Cardiac muscle cell (in vitro differentiated cells and primary cell): ENCODE measurements around the gene DNASE1L1. TPM values are rescaled to one million over a fixed set of nuclear protein-coding genes. Genes with fewer than 3 reads are reported as not detected.

Experiments
- DNase-seq, 2 donors: peaks; one replicate each; pipeline versions ENCODE4 v3.0.0 to v3.0.0-alpha.2; 2010 to 2017; ENCODE audit warnings: low read depth in 1 of 2, low spot score in 1 of 2
- H3K27ac ChIP-seq: fragments of 200-600 bp; sonication (generic); 2 replicates; pipeline ENCODE4 v1.5.1; 2016
- H3K27me3 ChIP-seq: fragments of 200-600 bp; sonication (generic); 2 replicates; pipeline ENCODE4 v1.6.0; 2016; ENCODE audit warnings: control low read depth
- H3K36me3 ChIP-seq: fragments of 200-600 bp; sonication (generic); 2 replicates; pipeline ENCODE4 v1.5.1; 2016; ENCODE audit warnings: control low read depth
- H3K4me1 ChIP-seq: fragments of 200-600 bp; sonication (generic); 2 replicates; pipeline ENCODE4 v1.8.1; 2017; ENCODE audit warnings: low read depth, mild to moderate bottlenecking, mixed run types
- H3K4me3 ChIP-seq: fragments of 200-600 bp; sonication (generic); 2 replicates; pipeline ENCODE4 v1.5.1; 2016; ENCODE audit warnings: mild to moderate bottlenecking
- H3K9me3 ChIP-seq: fragments of 200-600 bp; sonication (generic); 2 replicates; pipeline ENCODE4 v1.5.1; 2017; ENCODE audit warnings: low read depth, mild to moderate bottlenecking, control low read depth
- polyA plus RNA-seq: library from polyadenylated mRNA; unstranded; fragments of >200 nt; fragmentation: Nextera tagmentation; extraction: Ambion mirVana; gene quantifications from 2 replicates; pipeline ENCODE4 v1.2.1, GENCODE V29; 2016
- total RNA-seq: library from RNA; depleted of rRNA; stranded (reverse); fragments of >200 nt; gene quantifications from 2 replicates; pipeline ENCODE4 v1.2.3, GENCODE V29; 2016
- TF ChIP-seq, protein P1 (sequence below): IDR thresholded peaks from 2 replicates; pipeline ENCODE4 v1.5.1; 2012; ENCODE audit warnings: low read depth, mild to moderate bottlenecking, low read length

DNASE1L1 gene
- total and polyA plus RNA-seq, 2 experiments from 2014 or later, result 24.8 to 34.3 TPM

DNA sequence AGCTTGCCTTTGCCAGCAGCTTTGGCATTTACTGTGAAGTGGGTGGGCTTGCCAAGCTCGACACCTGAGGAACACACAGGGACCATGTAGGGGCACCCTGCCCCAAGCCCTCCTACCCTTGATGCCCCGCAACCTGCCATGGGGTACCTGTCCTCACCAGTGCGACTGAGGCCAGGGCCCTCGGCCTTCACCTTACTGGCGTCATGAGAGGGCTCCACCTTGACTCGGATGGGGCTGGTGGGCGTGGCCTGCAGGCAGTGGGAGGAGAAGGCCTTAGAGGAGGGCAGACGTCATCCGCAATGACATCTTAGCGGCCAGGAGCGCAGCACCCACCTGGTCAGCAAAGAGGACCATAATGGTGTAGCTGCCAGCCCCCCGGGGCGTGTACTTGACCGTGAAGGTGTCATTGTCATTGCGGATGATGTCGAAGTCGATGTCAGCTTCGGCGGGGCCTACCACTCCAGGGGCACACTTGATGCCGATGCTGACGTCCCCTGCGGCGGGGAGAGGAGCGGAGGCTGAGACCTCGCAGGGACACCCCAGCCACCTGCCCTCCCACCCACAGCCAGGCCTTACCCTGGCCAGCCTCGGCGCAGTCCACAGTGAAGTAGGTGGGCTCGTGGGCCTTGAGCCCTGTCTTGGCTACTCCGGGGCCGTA, 46.8 kb downstream of the DNASE1L1 start:
- no peak overlapping the region for H3K4me3 ChIP-seq
- H3K4me1 ChIP-seq, result peaks cover 2% of the 10 kb centered on the region
- no peak for DNase-seq
- no peaks in the 10 kb centered on the region for H3K27me3 ChIP-seq
- TF ChIP-seq, protein P1, sequence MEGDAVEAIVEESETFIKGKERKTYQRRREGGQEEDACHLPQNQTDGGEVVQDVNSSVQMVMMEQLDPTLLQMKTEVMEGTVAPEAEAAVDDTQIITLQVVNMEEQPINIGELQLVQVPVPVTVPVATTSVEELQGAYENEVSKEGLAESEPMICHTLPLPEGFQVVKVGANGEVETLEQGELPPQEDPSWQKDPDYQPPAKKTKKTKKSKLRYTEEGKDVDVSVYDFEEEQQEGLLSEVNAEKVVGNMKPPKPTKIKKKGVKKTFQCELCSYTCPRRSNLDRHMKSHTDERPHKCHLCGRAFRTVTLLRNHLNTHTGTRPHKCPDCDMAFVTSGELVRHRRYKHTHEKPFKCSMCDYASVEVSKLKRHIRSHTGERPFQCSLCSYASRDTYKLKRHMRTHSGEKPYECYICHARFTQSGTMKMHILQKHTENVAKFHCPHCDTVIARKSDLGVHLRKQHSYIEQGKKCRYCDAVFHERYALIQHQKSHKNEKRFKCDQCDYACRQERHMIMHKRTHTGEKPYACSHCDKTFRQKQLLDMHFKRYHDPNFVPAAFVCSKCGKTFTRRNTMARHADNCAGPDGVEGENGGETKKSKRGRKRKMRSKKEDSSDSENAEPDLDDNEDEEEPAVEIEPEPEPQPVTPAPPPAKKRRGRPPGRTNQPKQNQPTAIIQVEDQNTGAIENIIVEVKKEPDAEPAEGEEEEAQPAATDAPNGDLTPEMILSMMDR, result no peak
- H3K27ac ChIP-seq, result no peak overlapping the region
- H3K9me3 ChIP-seq, result no peaks in the 10 kb centered on the region
- H3K36me3 ChIP-seq, result peaks cover 74% of the 10 kb centered on the region

DNA sequence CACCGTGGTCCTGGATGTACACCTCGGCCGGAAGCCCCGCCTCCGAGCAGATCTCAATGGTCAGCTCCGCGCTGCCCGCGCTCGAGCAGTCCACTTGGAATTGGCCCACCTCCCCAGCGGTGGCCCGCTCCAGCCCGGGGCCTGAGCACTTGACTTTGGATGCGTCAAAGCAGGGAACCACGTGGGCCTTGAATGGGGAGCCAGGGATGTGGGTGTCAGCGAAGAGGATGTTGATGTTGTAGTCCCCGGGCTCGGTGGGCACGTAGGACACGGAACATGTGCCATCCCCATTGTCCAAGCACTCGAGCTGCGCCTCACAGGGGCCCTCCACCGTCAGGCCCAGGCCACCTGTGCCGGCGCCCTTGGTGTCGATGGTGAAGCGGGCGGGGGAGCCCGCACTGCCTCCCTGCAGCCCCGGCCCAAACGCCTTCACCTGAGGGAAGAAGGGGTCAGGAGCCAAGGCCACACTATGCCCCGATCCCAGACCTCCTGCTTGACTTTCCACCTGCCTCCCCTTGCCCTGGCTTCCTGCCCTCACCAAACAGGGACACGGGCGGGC, 48.8 kb downstream of the DNASE1L1 start:
- H3K4me1 ChIP-seq, result no peaks in the 10 kb centered on the region
- TF ChIP-seq, protein P1, result no peak
- H3K9me3 ChIP-seq, result no peaks in the 10 kb centered on the region
- no peaks in the 10 kb centered on the region for H3K27me3 ChIP-seq
- DNase-seq, result no peak
- H3K27ac ChIP-seq, result no peak overlapping the region
- no peak overlapping the region for H3K4me3 ChIP-seq
- peaks cover 61% of the 10 kb centered on the region for H3K36me3 ChIP-seq

DNA sequence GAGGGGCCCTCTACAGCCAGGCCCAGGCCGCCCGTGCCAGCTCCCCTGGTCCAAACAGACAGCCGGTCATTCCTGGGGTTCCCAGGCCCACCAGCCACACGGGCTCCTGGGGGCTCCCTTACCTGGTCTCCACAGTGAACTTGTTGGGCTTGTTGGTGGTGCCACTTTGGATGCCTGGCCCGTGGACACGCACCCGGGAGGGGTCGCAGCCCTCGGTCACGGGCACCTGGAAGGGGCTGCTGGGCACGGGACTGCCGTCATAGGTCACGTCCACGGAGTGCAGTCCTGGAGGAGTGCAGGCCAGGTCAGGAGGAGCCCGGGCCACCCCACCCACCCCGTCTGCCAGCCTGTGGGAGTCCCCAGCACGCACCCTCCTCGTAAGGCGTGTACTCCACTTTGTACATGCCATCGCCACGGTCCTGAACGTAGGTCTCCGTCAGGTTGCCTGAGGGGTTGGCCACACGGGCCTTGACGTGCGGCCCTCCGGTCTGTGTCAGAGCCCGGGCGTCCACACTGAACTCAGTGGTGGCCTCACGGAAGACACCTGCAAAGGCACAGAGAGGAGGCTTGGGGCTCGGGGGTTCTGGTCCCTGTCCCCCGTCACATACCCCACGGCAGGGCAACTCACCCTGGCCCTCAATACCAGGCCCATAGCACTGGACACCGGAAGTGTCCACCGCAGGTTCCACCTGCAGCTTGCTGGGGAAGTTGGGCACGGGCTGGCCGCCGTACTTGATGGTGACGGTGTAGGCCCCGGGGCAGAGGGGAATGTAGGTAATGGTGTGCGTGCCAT, 49.5 kb downstream of the DNASE1L1 start:
- H3K27ac ChIP-seq, result peak overlapping the region; percentile 48
- H3K4me3 ChIP-seq, result no peak overlapping the region
- H3K4me1 ChIP-seq, result no peaks in the 10 kb centered on the region
- no peaks in the 10 kb centered on the region for H3K9me3 ChIP-seq
- TF ChIP-seq, protein P1, result no peak
- no peaks in the 10 kb centered on the region for H3K27me3 ChIP-seq
- peaks cover 57% of the 10 kb centered on the region for H3K36me3 ChIP-seq
- DNase-seq, result no peak

DNA sequence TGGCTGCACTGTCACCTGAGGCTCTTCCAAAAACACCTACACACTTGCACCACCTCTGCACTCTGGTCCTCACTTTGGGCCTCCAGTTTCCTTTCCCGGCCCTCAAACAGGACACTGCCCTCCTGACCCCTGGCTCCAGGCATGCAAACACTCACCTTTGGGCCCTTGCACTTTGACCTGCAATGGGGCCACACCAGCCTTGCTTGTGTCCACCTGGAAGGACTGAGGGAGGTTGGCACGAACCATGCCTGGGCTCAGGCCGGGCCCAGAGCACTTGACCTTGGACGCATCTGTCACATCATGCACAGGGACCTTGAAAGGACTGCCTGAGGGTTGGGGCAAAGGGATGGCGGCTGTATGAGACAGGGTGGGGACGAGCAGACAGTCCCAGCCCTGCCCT, 50.2 kb downstream of the DNASE1L1 start:
- H3K4me1 ChIP-seq, result no peaks in the 10 kb centered on the region
- TF ChIP-seq, protein P1, result no peak

DNA sequence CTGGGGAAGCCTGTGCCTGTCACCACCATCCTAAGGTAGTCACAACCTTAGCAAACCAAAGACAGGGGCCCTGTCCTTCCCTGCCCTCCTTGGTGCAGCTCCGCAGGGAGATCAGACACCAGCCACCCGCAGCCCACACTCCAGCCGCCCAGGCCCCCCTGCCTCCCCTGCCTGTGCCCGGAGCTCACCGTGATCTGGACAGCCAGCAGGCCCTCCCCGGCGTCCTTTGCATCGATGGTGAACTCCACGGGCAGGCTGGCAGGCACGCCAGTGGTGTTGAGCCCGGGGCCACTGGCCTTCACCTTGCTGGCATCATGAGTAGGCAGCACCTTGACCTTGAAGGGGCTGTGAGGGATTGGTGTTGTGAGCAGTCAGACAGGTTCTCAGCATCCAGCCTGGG, 51.0 kb downstream of the DNASE1L1 start:
- H3K4me1 ChIP-seq, result no peaks in the 10 kb centered on the region
- no peaks in the 10 kb centered on the region for H3K27me3 ChIP-seq
- peak overlapping the region; percentile 48 for H3K27ac ChIP-seq
- no peaks in the 10 kb centered on the region for H3K9me3 ChIP-seq
- no peak for DNase-seq
- peaks cover 66% of the 10 kb centered on the region for H3K36me3 ChIP-seq
- H3K4me3 ChIP-seq, result no peak overlapping the region
- TF ChIP-seq, protein P1, result no peak

More for the DNA sequence above, 50.2 kb downstream of the DNASE1L1 start:
- DNase-seq, result no peak
- Histone ChIP-seq H3K27ac (peak overlapping the region; percentile 48), H3K36me3 (peaks cover 61% of the 10 kb centered on the region), H3K4me3 (no peak overlapping the region), H3K27me3 (no peaks in the 10 kb centered on the region), H3K9me3 (no peaks in the 10 kb centered on the region)
